ENCODE data around the gene BAIAP2L2.
"Not testable (repeated sequence)": the region's sequence is repeated elsewhere in the genome, so short reads cannot be mapped to it uniquely, and the experiment has no call there.

Gene BAIAP2L2

GRCh38 chr22:38040953-38041759 is 69.3 kb downstream of the BAIAP2L2 start:
- FAIRE-seq (no peak), DNase-seq (ENCODE audit: insufficient read length, low spot score) (no peak)
- no peak for TF ChIP-seq CTCF (IDR thresholded peaks at IDR 0.05; ENCODE audit: insufficient read depth, missing control alignments)

GRCh38 chr22:38038890-38039812 is 71.3 kb downstream of the BAIAP2L2 start:
- DNase-seq (ENCODE audit: insufficient read length, low spot score) (no peak), FAIRE-seq (no peak)
- TF ChIP-seq CTCF (IDR thresholded peaks at IDR 0.05; ENCODE audit: insufficient read depth, missing control alignments), result no peak

GRCh38 chr22:38038426-38038825 is 72.1 kb downstream of the BAIAP2L2 start:
- no peak for TF ChIP-seq CTCF (IDR thresholded peaks at IDR 0.05; ENCODE audit: insufficient read depth, missing control alignments)
- DNase-seq (ENCODE audit: insufficient read length, low spot score) (no peak), FAIRE-seq (no peak)

- not testable (repeated sequence) for DNase-seq (ENCODE audit: insufficient read length, low spot score); FAIRE-seq
Observed at GRCh38 chr22:38037367-38038150, 72.9 kb downstream of the BAIAP2L2 start.

- FAIRE-seq, result no peak
- DNase-seq (ENCODE audit: insufficient read length, low spot score), result no peak
- TF ChIP-seq CTCF (IDR thresholded peaks at IDR 0.05; ENCODE audit: insufficient read depth, missing control alignments), result no peak
Observed at GRCh38 chr22:38036392-38037062, 74.0 kb downstream of the BAIAP2L2 start.

GRCh38 chr22:38035530-38035885 is 75.0 kb downstream of the BAIAP2L2 start:
- DNase-seq (ENCODE audit: insufficient read length, low spot score), result no peak
- no peak for TF ChIP-seq CTCF (IDR thresholded peaks at IDR 0.05; ENCODE audit: insufficient read depth, missing control alignments)
- no peak for FAIRE-seq

Measured in D721Med (cell line).